GM18526 (cell line): ENCODE measurements around the gene ZDHHC17.

Experiments used
- POLR2A ChIP-seq: IDR thresholded peaks from 3 replicates; pipeline ENCODE4 v1.6.1; 2011; ENCODE audit not compliant: insufficient read length; ENCODE audit errors: extremely low read depth

The ZDHHC17 gene

DNA sequence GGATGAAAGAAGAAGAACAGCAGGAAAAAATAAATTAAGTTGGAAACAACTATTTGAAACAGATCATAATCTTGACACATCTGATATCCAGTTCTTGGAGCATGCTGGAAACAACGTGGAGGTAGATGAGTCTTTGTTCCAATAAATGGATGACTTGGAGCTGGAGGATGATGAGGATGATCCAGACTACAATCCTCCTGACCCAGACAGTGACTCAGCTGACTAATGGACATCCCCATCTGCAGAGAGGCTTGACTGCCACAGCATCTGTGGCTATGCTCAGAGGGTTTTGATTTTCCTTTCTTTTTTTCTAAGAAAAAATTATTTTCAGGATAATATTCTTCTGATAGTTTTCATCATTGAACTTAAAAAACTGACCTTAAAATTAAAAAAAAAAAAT is 6.2 kb upstream of the ZDHHC17 start:
- no peak for TF ChIP-seq POLR2A

DNA sequence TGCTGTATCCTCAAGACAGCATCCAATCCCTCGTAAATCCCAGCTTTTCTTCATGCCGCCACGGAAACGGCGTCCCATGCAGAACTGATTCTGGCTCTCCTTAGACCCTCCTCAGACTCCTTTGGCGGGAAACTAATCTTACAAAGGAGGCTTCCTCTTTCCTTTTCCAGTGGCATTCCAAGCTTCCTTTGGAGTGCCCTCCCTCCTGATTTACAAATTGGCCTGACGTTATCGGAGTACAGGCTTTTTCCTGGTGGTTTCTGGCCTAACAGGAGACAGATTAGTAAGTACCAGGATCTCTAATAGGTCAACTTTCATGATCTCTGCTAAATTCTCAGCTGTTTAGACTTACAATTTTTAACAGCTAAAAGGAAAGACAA is 1.3 kb upstream of the ZDHHC17 start:
- TF ChIP-seq POLR2A = no peak

DNA sequence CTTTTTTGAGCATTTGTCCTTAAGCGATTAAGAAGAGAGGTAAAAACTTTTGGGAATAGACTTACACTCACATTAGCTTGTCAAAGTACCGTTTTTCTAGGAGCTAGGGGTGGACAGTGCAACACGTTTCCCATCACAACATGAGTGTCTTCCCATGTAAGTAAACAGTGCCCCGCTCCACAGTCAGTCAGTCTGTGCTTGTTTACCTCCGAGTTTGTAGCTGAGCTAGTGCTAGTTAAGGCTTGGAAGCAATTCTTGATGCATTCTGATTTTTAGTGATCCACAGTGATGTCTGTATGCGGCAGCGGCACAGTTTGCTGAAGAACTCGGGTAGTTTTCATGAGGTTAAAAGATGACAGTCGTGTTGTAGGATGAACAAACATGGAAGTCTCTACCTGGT is 941 bp downstream of the ZDHHC17 start:
- TF ChIP-seq POLR2A = no peak

DNA sequence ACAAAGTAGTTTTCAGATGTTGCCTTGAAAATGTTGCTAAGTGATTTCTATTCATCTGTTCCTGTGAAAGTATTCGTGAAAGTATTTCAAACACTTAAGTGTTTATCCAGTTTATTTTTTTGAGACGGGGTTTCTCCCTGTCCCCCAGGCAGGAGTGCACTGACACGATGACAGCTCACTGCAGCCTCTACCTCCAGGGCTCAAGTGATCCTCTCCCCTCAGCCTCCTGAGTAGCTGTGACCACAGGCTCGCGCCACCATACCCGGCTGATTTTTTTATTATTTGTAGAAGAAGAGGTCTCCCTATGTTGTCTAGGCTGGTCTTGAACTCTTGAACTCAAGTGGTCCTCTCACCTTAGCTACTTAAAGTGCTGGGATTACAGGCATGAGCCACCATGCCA is 1.7 kb downstream of the ZDHHC17 start:
- TF ChIP-seq POLR2A = no peak

DNA sequence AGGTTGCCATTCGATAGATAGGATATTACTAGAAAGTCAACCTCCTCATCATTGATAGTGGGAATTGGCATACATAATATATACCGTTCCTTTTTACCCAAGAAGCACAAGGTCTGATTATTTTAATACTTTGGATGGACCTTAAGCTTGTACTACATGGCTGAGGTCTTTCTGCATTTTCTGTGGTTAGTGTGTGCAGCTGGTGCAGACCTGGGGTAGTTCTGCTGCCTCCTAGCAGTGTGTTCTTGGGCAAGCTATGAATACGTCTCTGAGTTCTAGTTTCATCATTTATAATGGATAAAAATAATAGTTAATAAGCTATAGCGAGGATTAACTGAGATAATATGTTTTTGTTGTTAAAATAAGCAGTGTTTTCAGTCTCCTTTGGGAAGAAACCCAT is 2.2 kb downstream of the ZDHHC17 start:
- no peak for TF ChIP-seq POLR2A

DNA sequence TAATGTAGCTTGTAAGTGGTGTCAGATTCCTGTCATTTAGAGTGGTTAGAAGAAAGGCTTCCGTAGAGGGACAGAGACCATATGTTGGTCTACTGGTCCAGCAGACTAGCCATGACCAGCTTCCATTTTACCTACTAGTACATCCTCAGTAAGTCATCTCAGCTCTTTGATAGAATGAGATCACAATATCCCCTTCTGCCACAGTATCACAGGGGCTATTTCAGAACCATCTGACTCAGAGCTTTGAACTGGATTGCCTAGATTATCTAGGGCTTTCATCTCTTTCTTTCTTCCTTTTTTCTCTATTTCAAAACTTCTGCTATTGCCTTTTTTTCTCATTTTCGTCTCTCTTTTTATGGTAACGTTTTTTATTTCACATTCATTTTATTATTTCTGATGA is 4.7 kb downstream of the ZDHHC17 start:
- TF ChIP-seq POLR2A = no peak

DNA sequence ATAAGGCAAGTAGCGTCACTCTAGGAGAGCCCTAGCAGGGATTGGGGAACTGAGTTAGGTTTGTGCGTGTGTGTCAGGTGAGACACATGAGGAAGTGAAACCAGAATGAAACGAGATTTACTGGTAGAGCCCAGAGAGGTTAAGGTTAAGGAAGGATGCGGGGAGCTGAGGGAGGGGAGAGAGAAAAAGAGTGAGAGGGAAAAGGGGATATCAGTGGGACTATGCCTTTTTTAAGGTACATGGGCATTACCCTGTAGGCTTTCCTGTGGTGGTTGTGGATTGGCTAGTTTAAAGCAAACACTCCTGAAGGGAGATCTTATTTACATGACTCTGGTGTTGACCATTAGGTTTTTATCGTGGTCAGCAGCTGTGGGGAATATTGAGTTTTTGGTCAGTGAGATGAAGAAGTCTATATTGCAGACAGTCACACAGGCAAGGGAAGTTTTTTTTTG is 13.9 kb downstream of the ZDHHC17 start:
- no peak for TF ChIP-seq POLR2A

DNA sequence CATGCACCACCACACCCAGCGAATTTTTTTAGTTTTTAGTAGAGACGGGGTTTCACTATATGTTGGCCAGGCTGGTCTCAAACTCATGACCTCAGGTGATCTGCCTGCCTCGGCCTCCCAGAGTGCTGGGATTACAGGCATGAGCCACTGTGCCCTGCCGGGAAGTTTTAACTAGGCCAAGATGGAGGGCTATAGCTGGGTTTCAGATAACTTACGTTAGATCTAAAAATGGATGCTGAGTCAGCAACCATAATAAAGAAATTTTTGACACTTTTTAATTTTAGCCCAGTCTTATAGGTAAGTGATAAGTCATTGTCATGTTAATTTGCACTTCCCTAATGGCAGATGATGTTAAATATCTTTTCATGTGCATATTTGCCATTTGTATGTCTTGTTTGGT is 14.4 kb downstream of the ZDHHC17 start:
- TF ChIP-seq POLR2A = no peak

DNA sequence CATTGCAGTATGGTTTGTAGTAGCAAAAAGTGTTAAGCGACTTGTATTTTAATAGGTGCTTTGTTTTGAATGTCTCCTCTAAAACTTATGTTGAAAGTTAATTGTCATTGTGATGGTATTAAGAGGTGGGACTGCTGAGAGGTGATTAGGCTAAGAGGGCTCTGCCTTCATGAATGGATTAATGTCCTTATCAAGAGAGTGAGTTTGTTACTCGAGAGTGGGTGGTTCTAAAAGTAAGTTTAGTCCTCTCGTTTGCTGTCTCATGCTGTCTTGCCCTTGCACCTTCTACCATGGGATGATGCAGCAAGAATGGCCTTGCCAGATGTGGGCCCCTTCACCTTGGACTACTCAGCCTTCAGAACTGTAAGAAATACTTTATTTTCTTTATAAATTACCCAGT is 17.4 kb downstream of the ZDHHC17 start:
- TF ChIP-seq POLR2A = no peak

DNA sequence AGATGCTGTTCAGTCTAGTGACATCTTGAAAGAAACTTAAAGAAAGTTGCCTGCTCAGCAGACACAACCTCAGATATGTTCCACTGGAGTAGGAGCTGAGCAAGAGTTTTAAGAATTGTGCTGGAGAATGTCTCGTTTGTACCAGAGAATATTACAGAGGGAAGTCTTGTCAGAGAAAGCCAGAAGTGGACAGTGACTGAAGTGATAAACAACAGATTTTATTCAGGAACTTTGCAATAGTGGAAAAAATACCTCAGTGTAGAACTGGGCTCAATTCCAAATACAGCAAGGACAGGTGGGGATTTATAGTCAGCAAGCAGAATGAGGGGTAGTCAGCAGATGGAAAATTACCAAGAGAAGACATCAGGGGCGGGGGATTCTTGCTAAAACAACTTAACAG is 18.6 kb downstream of the ZDHHC17 start:
- no peak for TF ChIP-seq POLR2A

DNA sequence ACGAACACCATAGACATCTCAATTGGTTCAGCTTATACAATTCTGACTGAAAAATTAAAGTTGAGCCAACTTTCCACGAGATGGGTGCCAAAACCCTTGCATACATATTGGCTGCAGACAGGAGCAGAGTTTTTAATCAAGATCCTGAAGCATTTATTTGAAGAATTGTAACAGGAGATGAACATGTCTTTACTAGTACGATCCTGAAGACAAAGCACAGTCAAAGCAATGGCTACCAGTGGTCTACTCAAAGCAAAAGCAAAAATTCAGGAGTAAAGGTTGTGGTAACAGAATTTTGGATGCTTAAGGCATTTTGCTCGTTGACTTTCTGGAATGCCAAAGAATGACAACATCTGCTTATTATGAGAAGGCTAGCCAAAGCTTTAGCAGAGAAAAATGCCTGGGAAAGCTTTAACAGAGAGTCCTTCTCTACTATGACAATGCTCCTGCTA is 20.7 kb downstream of the ZDHHC17 start:
- TF ChIP-seq POLR2A = no peak

DNA sequence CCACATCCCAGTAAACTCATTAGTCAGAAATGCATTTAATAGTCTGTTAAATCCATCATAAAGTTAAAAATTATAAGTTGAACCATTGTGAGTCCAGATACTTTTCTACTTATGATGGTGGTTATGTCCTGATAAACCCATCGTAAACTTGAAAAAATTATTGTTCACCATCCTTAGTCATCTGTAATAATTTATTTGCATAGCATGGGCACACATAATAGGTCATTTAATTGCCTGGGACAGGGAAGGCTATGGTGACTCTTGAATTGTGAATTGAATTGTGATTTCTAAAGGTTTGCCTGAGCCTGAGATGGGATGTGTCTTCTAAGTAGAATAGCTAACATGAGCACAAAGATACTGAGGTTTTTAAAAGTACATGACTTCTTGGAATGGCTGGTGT is 21.5 kb downstream of the ZDHHC17 start:
- TF ChIP-seq POLR2A = no peak

DNA sequence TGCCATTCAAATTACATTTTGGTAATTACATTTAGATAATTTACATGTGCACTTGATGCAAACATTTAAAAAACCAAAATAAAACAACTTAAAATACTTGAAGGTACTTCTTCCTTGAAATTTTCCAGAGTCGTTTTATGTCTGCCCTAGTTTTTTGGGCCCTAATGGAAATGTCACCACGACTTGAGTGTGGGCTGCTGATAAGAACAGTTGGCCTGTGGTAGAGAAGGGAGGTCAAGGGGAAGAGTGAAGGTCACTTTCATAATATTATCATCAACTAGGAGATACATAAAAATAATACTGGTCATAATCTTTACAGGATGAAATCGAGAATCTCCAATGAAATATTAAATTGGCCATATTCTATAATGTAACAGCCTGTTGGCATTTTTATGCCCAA is 23.1 kb downstream of the ZDHHC17 start:
- TF ChIP-seq POLR2A = no peak

DNA sequence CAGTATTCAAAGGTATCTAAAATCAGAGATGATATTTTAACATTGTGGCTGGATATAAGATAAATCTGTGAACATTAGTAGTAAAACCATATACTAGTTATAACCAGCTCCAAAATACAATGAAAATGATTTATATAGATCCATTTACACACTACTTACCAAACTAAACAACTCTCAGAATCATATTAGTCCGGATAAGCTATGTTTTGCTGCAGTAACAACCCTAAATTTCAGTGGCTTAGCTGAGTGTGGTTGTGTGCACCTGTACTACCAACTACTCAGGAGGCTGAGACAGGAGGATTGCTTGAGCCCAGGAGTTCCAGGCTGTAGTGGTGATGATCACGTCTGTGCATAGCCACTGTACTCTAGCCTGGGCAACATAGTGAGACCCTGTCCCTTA is 23.8 kb downstream of the ZDHHC17 start:
- TF ChIP-seq POLR2A = no peak

DNA sequence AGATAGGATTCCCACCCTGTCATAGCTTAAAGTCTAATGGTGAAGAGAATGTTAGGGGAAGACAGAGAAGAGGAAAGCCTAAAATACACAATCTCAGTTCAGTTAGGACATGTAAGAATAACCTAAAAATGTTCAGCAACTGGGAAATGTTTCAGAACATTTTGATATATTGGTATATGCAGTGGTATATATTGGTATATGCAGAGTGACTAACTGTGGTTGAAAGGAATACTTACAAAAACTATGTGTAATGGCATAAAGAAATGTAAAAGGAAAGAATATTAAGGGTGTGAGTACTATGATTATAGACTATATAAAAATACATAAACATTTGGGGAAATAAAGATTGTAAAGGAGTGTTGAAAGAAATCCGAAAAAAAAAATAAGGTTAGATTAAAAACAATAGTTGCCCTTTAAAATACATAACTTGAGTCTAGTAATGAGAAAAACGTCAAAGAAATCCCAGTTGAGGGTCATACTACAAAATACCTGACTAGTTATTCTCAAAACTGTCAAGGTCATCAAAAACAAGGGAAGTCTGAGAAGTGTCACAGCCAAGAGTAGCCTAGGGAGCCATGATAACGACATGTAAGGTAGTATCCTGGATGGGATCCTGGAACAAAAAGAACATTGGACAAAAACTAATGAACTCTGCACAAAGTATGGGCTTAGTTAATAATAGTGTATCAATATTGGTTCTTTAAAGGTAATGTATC is 25.6 kb downstream of the ZDHHC17 start:
- TF ChIP-seq POLR2A = no peak

DNA sequence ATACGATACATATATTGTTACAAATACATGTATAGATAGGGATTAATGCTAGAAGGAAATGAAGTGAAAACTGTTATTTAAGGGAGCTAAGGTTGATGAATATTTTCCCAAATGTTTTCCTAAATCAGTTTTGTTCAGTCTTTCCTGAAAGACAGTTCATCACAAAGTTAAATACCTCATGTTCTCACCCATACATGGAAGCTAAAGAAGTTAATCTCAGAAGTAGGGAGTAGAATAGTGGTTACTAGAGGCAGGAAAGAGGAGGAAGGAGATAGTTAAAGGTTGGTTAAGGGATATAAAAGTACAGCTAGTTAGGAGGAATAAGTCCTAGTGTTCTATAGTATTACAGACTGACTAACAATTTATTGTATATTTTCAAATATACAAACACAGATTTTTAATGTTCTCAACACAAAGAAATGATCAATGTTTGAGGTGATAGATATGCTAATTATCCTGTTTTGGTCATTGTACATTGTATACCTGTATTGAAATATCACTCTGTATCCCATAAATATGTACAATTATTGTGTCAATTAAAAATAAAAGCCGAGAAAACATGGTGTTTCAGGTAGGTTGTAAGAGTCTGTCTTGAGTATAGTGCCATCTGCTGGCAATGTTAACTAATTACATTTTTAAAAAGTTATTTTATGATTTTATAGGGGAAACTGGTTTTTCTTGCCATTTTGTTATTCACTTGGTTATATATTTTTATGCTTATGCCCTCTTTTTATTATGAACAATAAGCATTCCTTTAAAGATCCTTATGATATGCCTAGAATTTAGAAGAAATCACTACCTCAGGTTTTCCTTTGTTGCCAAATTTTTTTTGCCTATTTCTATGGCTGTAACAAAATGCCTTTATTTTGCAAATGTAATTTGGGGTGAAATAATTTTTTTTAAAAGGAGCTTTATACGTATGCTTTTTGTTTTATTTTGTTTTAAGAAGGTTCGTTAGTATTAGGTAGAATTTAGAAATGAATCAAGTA is 26.9 kb downstream of the ZDHHC17 start:
- TF ChIP-seq POLR2A = no peak
